HEK293 (cell line): ENCODE results near the gene CIDEB.

Source experiments
- CTCF ChIA-PET: fragments of 350-600 bp; formaldehyde crosslinking; extraction: SDS; loops from one replicate; lab custom pipeline; 2021; ENCODE audit warnings: antibody characterized with exemption; lab: Yijun Ruan, JAX
- POLR2A ChIA-PET: fragments of 300-600 bp; formaldehyde crosslinking; extraction: SDS; loops from one replicate; lab custom pipeline; 2020; ENCODE audit warnings: antibody characterized with exemption, inconsistent platforms; lab: Yijun Ruan, JAX
- H3K27ac ChIP-seq: fragments of 200-500 bp; sonication (Bioruptor generic); 2 replicates; pipeline ENCODE4 v1.5.1; 2014; ENCODE audit warnings: low read depth, low read length, control low read depth, inconsistent platforms; ENCODE audit errors: extremely low read depth
- H3K36me3 ChIP-seq, 2 experiments: fragments of 200-500 bp in 1 of 2; sonication (Bioruptor generic) in 1 of 2; 1 replicate in 1 of 2; 2 replicates in 1 of 2; pipeline ENCODE4 v1.5.1; 2014 to 2017; ENCODE audit warnings: inconsistent platforms in 2 of 2, low read length in 2 of 2; ENCODE audit not compliant: control insufficient read depth in 2 of 2, insufficient read depth in 1 of 2
- H3K4me1 ChIP-seq: fragments of 200-500 bp; sonication (Bioruptor generic); 2 replicates; pipeline ENCODE4 v1.5.1; 2014; ENCODE audit warnings: mild to moderate bottlenecking, low read length, inconsistent platforms; ENCODE audit not compliant: control insufficient read depth, insufficient read depth
- H3K4me3 ChIP-seq: 2 replicates; pipeline ENCODE4 v1.5.1; 2011; ENCODE audit warnings: low read depth, mild to moderate bottlenecking, control low read depth, low read length, moderate library complexity
- H3K9me3 ChIP-seq: fragments of 200-500 bp; sonication (Bioruptor generic); 2 replicates; pipeline ENCODE4 v1.5.1; 2014; ENCODE audit warnings: low read depth, low read length, inconsistent platforms; ENCODE audit not compliant: control insufficient read depth, insufficient read depth
- GLIS1 ChIP-seq: fragments of 450-650 bp; formaldehyde crosslinking; IDR thresholded peaks from 2 replicates; pipeline ENCODE4 v1.5.1; 2016; ENCODE audit warnings: missing biosample characterization, missing genetic modification characterization
- HOXC10 ChIP-seq: sonication (generic); formaldehyde crosslinking; IDR thresholded peaks from 2 replicates; pipeline ENCODE4 v1.8.1; 2023; ENCODE audit warnings: mild to moderate bottlenecking, missing genetic modification reagents
- OSR2 ChIP-seq: fragments of 450-650 bp; formaldehyde crosslinking; IDR thresholded peaks from 2 replicates; pipeline ENCODE4 v1.5.1; 2016; ENCODE audit warnings: missing biosample characterization, missing genetic modification characterization
- SP2 ChIP-seq: fragments of 450-650 bp; formaldehyde crosslinking; IDR thresholded peaks from 2 replicates; pipeline ENCODE4 v1.5.1; 2016; ENCODE audit warnings: missing biosample characterization, missing genetic modification characterization
- TRIM28 ChIP-seq: IDR thresholded peaks from 2 replicates; pipeline ENCODE4 v1.6.1; 2011; ENCODE audit warnings: low read length, control low read depth, borderline replicate concordance
- WT1 ChIP-seq: fragments of 450-650 bp; formaldehyde crosslinking; IDR thresholded peaks from 2 replicates; pipeline ENCODE4 v1.5.1; 2016; ENCODE audit warnings: missing biosample characterization, missing genetic modification characterization
- ZBTB49 ChIP-seq: fragments of 450-650 bp; formaldehyde crosslinking; IDR thresholded peaks from 2 replicates; pipeline ENCODE4 v1.5.1; 2016; ENCODE audit warnings: missing biosample characterization, missing genetic modification characterization, low read depth
- ZFP37 ChIP-seq: fragments of 450-650 bp; formaldehyde crosslinking; IDR thresholded peaks from 2 replicates; pipeline ENCODE4 v1.5.1; 2016; ENCODE audit warnings: missing biosample characterization, missing genetic modification characterization
- ZFP69B ChIP-seq: fragments of 450-650 bp; formaldehyde crosslinking; IDR thresholded peaks from 2 replicates; pipeline ENCODE4 v1.5.1; 2016; ENCODE audit warnings: missing biosample characterization, missing genetic modification characterization
- ZNF114 ChIP-seq: fragments of 450-650 bp; formaldehyde crosslinking; IDR thresholded peaks from 2 replicates; pipeline ENCODE4 v1.5.0; 2017; ENCODE audit warnings: missing biosample characterization, missing genetic modification characterization
- ZNF169 ChIP-seq: fragments of 450-650 bp; formaldehyde crosslinking; IDR thresholded peaks from 2 replicates; pipeline ENCODE4 v1.5.1; 2016; ENCODE audit warnings: missing biosample characterization, missing genetic modification characterization
- ZNF174 ChIP-seq: fragments of 450-650 bp; formaldehyde crosslinking; IDR thresholded peaks from 2 replicates; pipeline ENCODE4 v1.5.0; 2017; ENCODE audit warnings: missing biosample characterization, mild to moderate bottlenecking, missing genetic modification characterization
- ZNF221 ChIP-seq: fragments of 450-650 bp; formaldehyde crosslinking; IDR thresholded peaks from 2 replicates; pipeline ENCODE4 v1.5.1; 2017; ENCODE audit warnings: missing biosample characterization, missing genetic modification characterization, borderline replicate concordance
- ZNF274 ChIP-seq, 2 experiments: fragments of 200-500 bp in 1 of 2; fragments of 450-650 bp in 1 of 2; sonication (Bioruptor generic) in 1 of 2; formaldehyde crosslinking in 1 of 2; IDR thresholded peaks; 2 replicates each; pipeline versions ENCODE4 v1.5.1 to v1.6.1; 2014 to 2016; ENCODE audit warnings: borderline replicate concordance in 1 of 2, inconsistent platforms in 1 of 2, low read length in 1 of 2, missing biosample characterization in 1 of 2, missing genetic modification characterization in 1 of 2
- ZNF292 ChIP-seq: fragments of 450-650 bp; formaldehyde crosslinking; IDR thresholded peaks from 2 replicates; pipeline ENCODE4 v1.5.1; 2016; ENCODE audit warnings: low read depth, missing biosample characterization, missing genetic modification characterization, borderline replicate concordance
- ZNF416 ChIP-seq: fragments of 450-650 bp; formaldehyde crosslinking; IDR thresholded peaks from 2 replicates; pipeline ENCODE4 v1.5.1; 2016; ENCODE audit warnings: missing biosample characterization, missing genetic modification characterization
- ZNF488 ChIP-seq: fragments of 450-650 bp; formaldehyde crosslinking; IDR thresholded peaks from 2 replicates; pipeline ENCODE4 v1.5.1; 2016; ENCODE audit warnings: missing biosample characterization, missing genetic modification characterization
- ZNF548 ChIP-seq: fragments of 450-650 bp; formaldehyde crosslinking; IDR thresholded peaks from 2 replicates; pipeline ENCODE4 v1.5.1; 2016; ENCODE audit warnings: missing biosample characterization, missing genetic modification characterization
- ZNF555 ChIP-seq: fragments of 450-650 bp; formaldehyde crosslinking; conservative IDR thresholded peaks from 2 replicates; pipeline ENCODE4 v1.5.1; 2017; ENCODE audit warnings: missing biosample characterization, mild to moderate bottlenecking, missing genetic modification characterization, inconsistent platforms
- ZNF580 ChIP-seq: fragments of 450-650 bp; formaldehyde crosslinking; IDR thresholded peaks from 2 replicates; pipeline ENCODE4 v1.5.1; 2016; ENCODE audit warnings: missing biosample characterization, missing genetic modification characterization
- ZNF658 ChIP-seq: fragments of 450-650 bp; formaldehyde crosslinking; IDR thresholded peaks from 2 replicates; pipeline ENCODE4; 2016; ENCODE audit warnings: missing biosample characterization, missing genetic modification characterization
- ZNF791 ChIP-seq: fragments of 450-650 bp; formaldehyde crosslinking; IDR thresholded peaks from 2 replicates; pipeline ENCODE4 v1.5.1; 2016; ENCODE audit warnings: missing biosample characterization, missing genetic modification characterization
- ZNF792 ChIP-seq: fragments of 450-650 bp; formaldehyde crosslinking; IDR thresholded peaks from 2 replicates; pipeline ENCODE4 v1.5.1; 2016; ENCODE audit warnings: missing biosample characterization, missing genetic modification characterization
- ZNF843 ChIP-seq: fragments of 450-650 bp; formaldehyde crosslinking; IDR thresholded peaks from 2 replicates; pipeline ENCODE4 v1.5.1; 2016; ENCODE audit warnings: missing biosample characterization, missing genetic modification characterization

CIDEB gene

GRCh38 chr14:24349742-24350141 lies 42.0 kb upstream of the CIDEB start:
- Histone ChIP-seq H3K27ac (no peak overlapping the region), H3K4me3 (no peak overlapping the region), H3K4me1 (no peaks in the 10 kb centered on the region), H3K9me3 (no peaks in the 10 kb centered on the region), H3K36me3 (no peaks in the 10 kb centered on the region)
- CTCF ChIA-PET, result interaction anchor here (0.6 to 1.6 kb wide), 3 partner anchors 16 to 94 kb away, joined by 3 to 9 read pairs (median 3); partner anchors contain the start of gene CIDEB
- TF ChIP-seq ZNF791, result no peak
- TF ChIP-seq SP2 (tag by site-specific recombination), result no peak
- TF ChIP-seq HOXC10 (CRISPR knock-in tag), result no peak
- TF ChIP-seq OSR2, result no peak
- TF ChIP-seq TRIM28, result no peak
- no peak for TF ChIP-seq ZNF488 (tag by site-specific recombination)
- no peak for TF ChIP-seq ZNF555 (tag by site-specific recombination)
- no peak for TF ChIP-seq ZNF169 (tag by site-specific recombination)
- TF ChIP-seq ZFP37 (tag by site-specific recombination), result no peak
- TF ChIP-seq ZNF580 (tag by site-specific recombination), result no peak
- no peak for TF ChIP-seq ZNF114 (tag by site-specific recombination)
- POLR2A ChIA-PET, result no interaction called here

- no peaks in the 10 kb centered on the region for H3K9me3 ChIP-seq
- H3K27ac ChIP-seq, result no peak overlapping the region
- H3K4me1 ChIP-seq, result no peaks in the 10 kb centered on the region
- no peak overlapping the region for H3K4me3 ChIP-seq
- POLR2A ChIA-PET, result no interaction called here
- CTCF ChIA-PET, result interaction anchor here (0.6 to 1.7 kb wide), 8 partner anchors 10 to 106 kb away, joined by 3 to 12 read pairs (median 4); partner anchors contain the start of gene TINF2
- TF ChIP-seq ZNF274 (IDR thresholded peaks at IDR 0.05; ENCODE audit: low read length) (no peak), ZNF274 (tag by site-specific recombination; IDR thresholded peaks at IDR 0.05; ENCODE audit: borderline replicate concordance) (no peak), ZNF792 (no peak), HOXC10 (CRISPR knock-in tag) (no peak), WT1 (tag by site-specific recombination) (no peak), ZNF292 (tag by site-specific recombination) (no peak), ZNF416 (tag by site-specific recombination) (no peak), ZNF843 (tag by site-specific recombination) (no peak), GLIS1 (tag by site-specific recombination) (no peak), ZNF658 (no peak), ZNF548 (tag by site-specific recombination) (no peak), OSR2 (no peak), ZNF174 (tag by site-specific recombination) (no peak), ZFP69B (no peak), ZBTB49 (tag by site-specific recombination) (no peak), ZNF221 (tag by site-specific recombination) (no peak)
- TF ChIP-seq, all 188 proteins: peak for 0
- no peaks in the 10 kb centered on the region for H3K36me3 ChIP-seq
Measured at GRCh38 chr14:24348186-24348585, 40.4 kb upstream of the CIDEB start.
